ENCODE measurements around the gene SNED1.

Gene SNED1

GRCh38 chr2:240982821-240983281 lies 15.6 kb upstream of the SNED1 start:
- H4K20me1 ChIP-seq (ENCODE audit: control insufficient read depth, insufficient read depth, low read depth, low read length) = no peaks in the 10 kb centered on the region
- no peaks in the 10 kb centered on the region for H3K9me2 ChIP-seq (replicated peaks; ENCODE audit: control insufficient read depth, low read length)
- H3K4me1 ChIP-seq (ENCODE audit: control insufficient read depth, low read length) = peaks cover 12% of the 10 kb centered on the region
- H3K79me2 ChIP-seq (ENCODE audit: control insufficient read depth, low read length) = no peaks in the 10 kb centered on the region
- no peak overlapping the region for H3K27ac ChIP-seq (ENCODE audit: low read depth, low read length)
- H3K4me2 ChIP-seq (ENCODE audit: low read length) = no peak overlapping the region
- no peak overlapping the region for H3K4me3 ChIP-seq (ENCODE audit: low read length)
- no peaks in the 10 kb centered on the region for H3K36me3 ChIP-seq (ENCODE audit: control insufficient read depth, low read length)
- TF ChIP-seq, protein P1, sequence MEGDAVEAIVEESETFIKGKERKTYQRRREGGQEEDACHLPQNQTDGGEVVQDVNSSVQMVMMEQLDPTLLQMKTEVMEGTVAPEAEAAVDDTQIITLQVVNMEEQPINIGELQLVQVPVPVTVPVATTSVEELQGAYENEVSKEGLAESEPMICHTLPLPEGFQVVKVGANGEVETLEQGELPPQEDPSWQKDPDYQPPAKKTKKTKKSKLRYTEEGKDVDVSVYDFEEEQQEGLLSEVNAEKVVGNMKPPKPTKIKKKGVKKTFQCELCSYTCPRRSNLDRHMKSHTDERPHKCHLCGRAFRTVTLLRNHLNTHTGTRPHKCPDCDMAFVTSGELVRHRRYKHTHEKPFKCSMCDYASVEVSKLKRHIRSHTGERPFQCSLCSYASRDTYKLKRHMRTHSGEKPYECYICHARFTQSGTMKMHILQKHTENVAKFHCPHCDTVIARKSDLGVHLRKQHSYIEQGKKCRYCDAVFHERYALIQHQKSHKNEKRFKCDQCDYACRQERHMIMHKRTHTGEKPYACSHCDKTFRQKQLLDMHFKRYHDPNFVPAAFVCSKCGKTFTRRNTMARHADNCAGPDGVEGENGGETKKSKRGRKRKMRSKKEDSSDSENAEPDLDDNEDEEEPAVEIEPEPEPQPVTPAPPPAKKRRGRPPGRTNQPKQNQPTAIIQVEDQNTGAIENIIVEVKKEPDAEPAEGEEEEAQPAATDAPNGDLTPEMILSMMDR (IDR thresholded peaks at IDR 0.05; ENCODE audit: low read depth, low read length, poor library complexity, severe bottlenecking) = no peak
- TF ChIP-seq EZH2phosphoT487 (IDR thresholded peaks at IDR 0.05; ENCODE audit: borderline replicate concordance, low read length) = no peak
- H3F3A ChIP-seq (ENCODE audit: control insufficient read depth, insufficient read depth) = no peaks in the 10 kb centered on the region
- peaks cover 8% of the 10 kb centered on the region for H3K27me3 ChIP-seq (ENCODE audit: control insufficient read depth, low read length)
- no peaks in the 10 kb centered on the region for H3K9me3 ChIP-seq (ENCODE audit: control insufficient read depth, insufficient read depth, low read length)

DNA sequence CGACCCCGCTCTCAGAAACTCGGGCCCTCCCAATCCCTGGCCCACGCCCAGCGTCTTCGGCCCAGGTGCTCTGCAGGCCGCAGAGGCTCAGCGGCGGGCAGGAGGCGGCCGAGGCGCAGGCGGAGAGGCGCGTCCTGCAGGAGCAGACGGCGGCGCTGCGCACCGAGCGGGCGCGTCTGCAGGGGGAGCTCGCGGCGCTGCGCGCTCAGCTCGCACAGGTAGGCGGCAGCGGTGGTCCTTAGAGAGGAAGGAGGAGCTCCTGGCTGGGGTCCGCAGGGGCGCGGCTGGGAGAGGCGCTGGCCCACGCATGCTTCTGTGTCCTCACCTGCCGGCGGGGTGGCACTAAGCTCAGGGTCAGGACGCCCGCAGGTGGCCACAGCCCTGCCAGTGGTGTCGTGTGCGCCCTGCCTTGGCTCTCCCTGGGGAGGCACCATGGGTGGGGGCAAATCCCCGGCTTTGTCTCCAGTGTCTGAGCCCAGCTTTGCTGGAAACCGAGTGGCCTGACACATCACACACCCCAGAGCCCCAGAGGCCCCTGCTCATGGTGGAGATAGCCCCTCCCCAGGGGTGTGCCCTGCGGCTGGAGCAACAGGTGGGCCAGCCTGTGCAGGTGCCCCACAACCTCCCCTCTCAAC lies 14.9 kb upstream of the SNED1 start:
- Histone ChIP-seq H3K27me3 (ENCODE audit: control insufficient read depth, low read length) (peaks cover 8% of the 10 kb centered on the region), H3K27ac (ENCODE audit: low read depth, low read length) (no peak overlapping the region), H3K4me1 (ENCODE audit: control insufficient read depth, low read length) (peaks cover 12% of the 10 kb centered on the region), H3K9me2 (replicated peaks; ENCODE audit: control insufficient read depth, low read length) (no peaks in the 10 kb centered on the region), H3F3A (ENCODE audit: control insufficient read depth, insufficient read depth) (no peaks in the 10 kb centered on the region), H3K4me2 (ENCODE audit: low read length) (0 out of 2 replicates have a peak overlapping the region, but pooled peaks have one; percentile 16), H3K36me3 (ENCODE audit: control insufficient read depth, low read length) (no peaks in the 10 kb centered on the region), H3K79me2 (ENCODE audit: control insufficient read depth, low read length) (no peaks in the 10 kb centered on the region), H3K9me3 (ENCODE audit: control insufficient read depth, insufficient read depth, low read length) (no peaks in the 10 kb centered on the region), H4K20me1 (ENCODE audit: control insufficient read depth, insufficient read depth, low read depth, low read length) (no peaks in the 10 kb centered on the region), H3K4me3 (ENCODE audit: low read length) (no peak overlapping the region)
- TF ChIP-seq, protein P1 (IDR thresholded peaks at IDR 0.05; ENCODE audit: low read depth, low read length, poor library complexity, severe bottlenecking) = peak; percentile 75
- TF ChIP-seq EZH2phosphoT487 (IDR thresholded peaks at IDR 0.05; ENCODE audit: borderline replicate concordance, low read length) = no peak

GRCh38 chr2:240983996-240984498 lies 14.4 kb upstream of the SNED1 start:
- H3K9me3 ChIP-seq (ENCODE audit: control insufficient read depth, insufficient read depth, low read length) = no peaks in the 10 kb centered on the region
- H4K20me1 ChIP-seq (ENCODE audit: control insufficient read depth, insufficient read depth, low read depth, low read length) = no peaks in the 10 kb centered on the region
- H3K36me3 ChIP-seq (ENCODE audit: control insufficient read depth, low read length) = no peaks in the 10 kb centered on the region
- no peaks in the 10 kb centered on the region for H3F3A ChIP-seq (ENCODE audit: control insufficient read depth, insufficient read depth)
- peaks cover 8% of the 10 kb centered on the region for H3K27me3 ChIP-seq (ENCODE audit: control insufficient read depth, low read length)
- no peaks in the 10 kb centered on the region for H3K9me2 ChIP-seq (replicated peaks; ENCODE audit: control insufficient read depth, low read length)
- no peak overlapping the region for H3K4me3 ChIP-seq (ENCODE audit: low read length)
- TF ChIP-seq, protein P1 (IDR thresholded peaks at IDR 0.05; ENCODE audit: low read depth, low read length, poor library complexity, severe bottlenecking) = no peak
- TF ChIP-seq EZH2phosphoT487 (IDR thresholded peaks at IDR 0.05; ENCODE audit: borderline replicate concordance, low read length) = no peak
- no peak overlapping the region for H3K4me2 ChIP-seq (ENCODE audit: low read length)
- peaks cover 12% of the 10 kb centered on the region for H3K4me1 ChIP-seq (ENCODE audit: control insufficient read depth, low read length)
- H3K79me2 ChIP-seq (ENCODE audit: control insufficient read depth, low read length) = no peaks in the 10 kb centered on the region
- no peak overlapping the region for H3K27ac ChIP-seq (ENCODE audit: low read depth, low read length)

Data from DOHH2 (cell line).